ENCODE measurements around the gene FBN3.

Gene FBN3

DNA sequence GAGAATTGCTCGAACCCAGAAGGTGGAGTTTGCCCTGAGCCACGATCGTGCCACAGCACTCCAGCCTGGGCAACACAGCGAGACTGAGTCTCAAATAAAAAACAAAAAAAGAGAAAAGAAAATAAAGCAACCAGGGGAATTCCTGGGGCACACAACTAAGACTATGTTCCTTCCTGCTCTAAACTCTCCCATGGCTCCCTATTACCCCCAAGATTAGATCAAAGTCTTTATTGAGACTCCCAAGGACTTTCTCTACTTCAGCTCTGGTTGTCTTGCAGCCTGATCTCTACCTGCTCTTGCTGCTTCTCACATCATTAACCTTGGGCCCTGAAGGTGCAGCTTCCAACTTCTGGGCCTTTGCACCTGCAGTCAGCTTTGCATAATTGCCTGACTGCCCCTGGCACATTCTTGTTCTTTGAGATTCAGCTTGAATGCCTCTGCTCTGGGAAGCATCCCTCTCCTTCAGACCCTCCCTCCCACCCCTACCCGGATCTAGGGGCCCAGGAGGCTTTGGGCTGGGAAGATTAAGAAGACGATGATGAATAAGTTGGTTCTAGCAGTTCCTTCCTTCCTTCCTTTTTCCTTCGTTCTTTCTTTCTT is 42.9 kb upstream of the FBN3 start:
- no peak for TF ChIP-seq ZFP3 (tag by site-specific recombination; IDR thresholded peaks at IDR 0.05; ENCODE audit: low read depth)
- no peak for TF ChIP-seq ZNF473 (tag by site-specific recombination; IDR thresholded peaks at IDR 0.05)
- no peak for TF ChIP-seq ZNF112 (tag by site-specific recombination; IDR thresholded peaks at IDR 0.05)
- peak; percentile 44; the same call in 1 of the 2 replicates for TF ChIP-seq ZNF623 (tag by site-specific recombination; IDR thresholded peaks at IDR 0.05)
- no peak for TF ChIP-seq ZNF544 (tag by site-specific recombination; IDR thresholded peaks at IDR 0.05)
- no peak for TF ChIP-seq ZNF140 (tag by site-specific recombination; IDR thresholded peaks at IDR 0.05)
- TF ChIP-seq ZNF223 (tag by site-specific recombination; IDR thresholded peaks at IDR 0.05) = no peak
- TF ChIP-seq ZNF2 (tag by site-specific recombination; IDR thresholded peaks at IDR 0.05) = no peak
- TF ChIP-seq, protein P1, sequence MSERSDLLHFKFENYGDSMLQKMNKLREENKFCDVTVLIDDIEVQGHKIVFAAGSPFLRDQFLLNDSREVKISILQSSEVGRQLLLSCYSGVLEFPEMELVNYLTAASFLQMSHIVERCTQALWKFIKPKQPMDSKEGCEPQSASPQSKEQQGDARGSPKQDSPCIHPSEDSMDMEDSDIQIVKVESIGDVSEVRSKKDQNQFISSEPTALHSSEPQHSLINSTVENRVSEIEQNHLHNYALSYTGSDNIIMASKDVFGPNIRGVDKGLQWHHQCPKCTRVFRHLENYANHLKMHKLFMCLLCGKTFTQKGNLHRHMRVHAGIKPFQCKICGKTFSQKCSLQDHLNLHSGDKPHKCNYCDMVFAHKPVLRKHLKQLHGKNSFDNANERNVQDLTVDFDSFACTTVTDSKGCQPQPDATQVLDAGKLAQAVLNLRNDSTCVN (tag by site-specific recombination; optimal IDR thresholded peaks at IDR 0.05) = no peak
- TF ChIP-seq, protein P2, sequence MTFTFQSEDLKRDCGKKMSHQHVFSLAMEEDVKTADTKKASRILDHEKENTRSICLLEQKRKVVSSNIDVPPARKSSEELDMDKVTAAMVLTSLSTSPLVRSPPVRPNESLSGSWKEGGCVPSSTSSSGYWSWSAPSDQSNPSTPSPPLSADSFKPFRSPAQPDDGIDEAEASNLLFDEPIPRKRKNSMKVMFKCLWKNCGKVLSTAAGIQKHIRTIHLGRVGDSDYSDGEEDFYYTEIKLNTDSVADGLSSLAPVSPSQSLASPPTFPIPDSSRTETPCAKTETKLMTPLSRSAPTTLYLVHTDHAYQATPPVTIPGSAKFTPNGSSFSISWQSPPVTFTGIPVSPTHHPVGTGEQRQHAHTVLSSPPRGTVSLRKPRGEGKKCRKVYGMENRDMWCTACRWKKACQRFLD (tag by site-specific recombination; IDR thresholded peaks at IDR 0.05) = no peak
- no peak for TF ChIP-seq SCRT1 (tag by site-specific recombination; IDR thresholded peaks at IDR 0.05; ENCODE audit: borderline replicate concordance)
- peak; percentile 81 for TF ChIP-seq ZNF16 (tag by site-specific recombination; IDR thresholded peaks at IDR 0.05; ENCODE audit: low read depth)
- Histone ChIP-seq H3K4me3 (ENCODE audit: low read depth, low read length) (no peak overlapping the region), H3K4me1 (ENCODE audit: control insufficient read depth, insufficient read depth, low read length) (no peaks in the 10 kb centered on the region), H3K27ac (ENCODE audit: extremely low read depth, low read depth, low read length) (no peak overlapping the region), H3K36me3 (ENCODE audit: control insufficient read depth in 2 of 2, insufficient read depth in 1 of 2, low read length in 2 of 2) (no peaks in the 10 kb centered on the region), H3K9me3 (ENCODE audit: control insufficient read depth, insufficient read depth, low read depth, low read length) (no peaks in the 10 kb centered on the region)
- CTCF ChIA-PET = interaction anchor here (0.6 kb wide), 1 partner anchor 987 kb away, joined by 4 read pairs; no protein-coding TSS in a partner anchor
- POLR2A ChIA-PET = no interaction called here

DNA sequence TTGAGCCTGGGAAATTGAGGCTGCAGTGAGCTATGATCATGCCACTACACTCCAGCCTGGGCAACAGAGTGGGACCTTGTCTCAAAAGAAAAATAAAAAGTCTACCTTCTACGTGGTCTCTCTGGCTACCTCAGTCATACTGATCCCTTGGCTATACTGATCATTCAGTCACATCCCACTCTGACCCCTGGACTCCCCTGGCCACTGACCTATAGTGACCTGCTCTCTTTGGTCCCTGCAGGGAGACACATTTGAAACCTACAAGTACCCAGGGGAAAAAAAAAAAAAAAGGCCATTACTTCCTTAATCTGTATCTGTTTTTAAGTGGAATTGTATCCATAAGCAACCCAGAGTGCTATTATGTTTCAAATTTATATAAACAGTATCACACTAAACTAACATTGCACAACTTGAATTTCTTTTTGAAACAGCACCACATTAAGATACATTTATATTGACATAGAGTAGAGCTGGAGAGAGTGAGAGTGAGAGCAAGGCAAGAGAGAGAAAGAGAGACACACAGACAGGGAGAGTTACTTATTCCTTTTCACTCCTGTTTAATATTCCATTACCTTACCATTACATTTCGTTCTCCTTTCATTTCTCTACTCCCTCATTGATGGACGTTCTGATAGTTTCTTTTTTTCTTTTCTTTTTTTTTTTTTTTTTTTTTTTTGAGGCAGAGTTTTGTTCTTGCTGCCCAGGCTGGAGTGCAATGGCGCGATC is 36.1 kb upstream of the FBN3 start:
- no peak overlapping the region for H3K4me3 ChIP-seq (ENCODE audit: low read depth, low read length)
- H3K9me3 ChIP-seq (ENCODE audit: control insufficient read depth, insufficient read depth, low read depth, low read length) = no peaks in the 10 kb centered on the region
- no peaks in the 10 kb centered on the region for H3K4me1 ChIP-seq (ENCODE audit: control insufficient read depth, insufficient read depth, low read length)
- TF ChIP-seq, protein P3, sequence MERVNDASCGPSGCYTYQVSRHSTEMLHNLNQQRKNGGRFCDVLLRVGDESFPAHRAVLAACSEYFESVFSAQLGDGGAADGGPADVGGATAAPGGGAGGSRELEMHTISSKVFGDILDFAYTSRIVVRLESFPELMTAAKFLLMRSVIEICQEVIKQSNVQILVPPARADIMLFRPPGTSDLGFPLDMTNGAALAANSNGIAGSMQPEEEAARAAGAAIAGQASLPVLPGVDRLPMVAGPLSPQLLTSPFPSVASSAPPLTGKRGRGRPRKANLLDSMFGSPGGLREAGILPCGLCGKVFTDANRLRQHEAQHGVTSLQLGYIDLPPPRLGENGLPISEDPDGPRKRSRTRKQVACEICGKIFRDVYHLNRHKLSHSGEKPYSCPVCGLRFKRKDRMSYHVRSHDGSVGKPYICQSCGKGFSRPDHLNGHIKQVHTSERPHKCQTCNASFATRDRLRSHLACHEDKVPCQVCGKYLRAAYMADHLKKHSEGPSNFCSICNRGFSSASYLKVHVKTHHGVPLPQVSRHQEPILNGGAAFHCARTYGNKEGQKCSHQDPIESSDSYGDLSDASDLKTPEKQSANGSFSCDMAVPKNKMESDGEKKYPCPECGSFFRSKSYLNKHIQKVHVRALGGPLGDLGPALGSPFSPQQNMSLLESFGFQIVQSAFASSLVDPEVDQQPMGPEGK (tag by site-specific recombination; IDR thresholded peaks at IDR 0.05) = no peak
- TF ChIP-seq SCRT1 (tag by site-specific recombination; IDR thresholded peaks at IDR 0.05; ENCODE audit: borderline replicate concordance) = no peak
- no peak for TF ChIP-seq ZNF302 (tag by site-specific recombination; IDR thresholded peaks at IDR 0.05; ENCODE audit: low read depth)
- no peak for TF ChIP-seq ZBTB48 (tag by site-specific recombination; IDR thresholded peaks at IDR 0.05)
- TF ChIP-seq ZNF664 (tag by site-specific recombination; IDR thresholded peaks at IDR 0.05) = no peak
- no peak for TF ChIP-seq HOXD13 (CRISPR knock-in tag; IDR thresholded peaks at IDR 0.05; ENCODE audit: borderline replicate concordance)
- TF ChIP-seq ZNF423 (tag by site-specific recombination; IDR thresholded peaks at IDR 0.05) = no peak
- TF ChIP-seq ZNF394 (tag by site-specific recombination; IDR thresholded peaks at IDR 0.05; ENCODE audit: borderline replicate concordance) = no peak
- no peak for TF ChIP-seq YY2 (tag by site-specific recombination; IDR thresholded peaks at IDR 0.05)
- TF ChIP-seq ZNF837 (tag by site-specific recombination; IDR thresholded peaks at IDR 0.05) = no peak
- no peak for TF ChIP-seq ZNF292 (tag by site-specific recombination; IDR thresholded peaks at IDR 0.05; ENCODE audit: borderline replicate concordance, low read depth)
- no peak for TF ChIP-seq ZNF548 (tag by site-specific recombination; IDR thresholded peaks at IDR 0.05)
- TF ChIP-seq, protein P4, sequence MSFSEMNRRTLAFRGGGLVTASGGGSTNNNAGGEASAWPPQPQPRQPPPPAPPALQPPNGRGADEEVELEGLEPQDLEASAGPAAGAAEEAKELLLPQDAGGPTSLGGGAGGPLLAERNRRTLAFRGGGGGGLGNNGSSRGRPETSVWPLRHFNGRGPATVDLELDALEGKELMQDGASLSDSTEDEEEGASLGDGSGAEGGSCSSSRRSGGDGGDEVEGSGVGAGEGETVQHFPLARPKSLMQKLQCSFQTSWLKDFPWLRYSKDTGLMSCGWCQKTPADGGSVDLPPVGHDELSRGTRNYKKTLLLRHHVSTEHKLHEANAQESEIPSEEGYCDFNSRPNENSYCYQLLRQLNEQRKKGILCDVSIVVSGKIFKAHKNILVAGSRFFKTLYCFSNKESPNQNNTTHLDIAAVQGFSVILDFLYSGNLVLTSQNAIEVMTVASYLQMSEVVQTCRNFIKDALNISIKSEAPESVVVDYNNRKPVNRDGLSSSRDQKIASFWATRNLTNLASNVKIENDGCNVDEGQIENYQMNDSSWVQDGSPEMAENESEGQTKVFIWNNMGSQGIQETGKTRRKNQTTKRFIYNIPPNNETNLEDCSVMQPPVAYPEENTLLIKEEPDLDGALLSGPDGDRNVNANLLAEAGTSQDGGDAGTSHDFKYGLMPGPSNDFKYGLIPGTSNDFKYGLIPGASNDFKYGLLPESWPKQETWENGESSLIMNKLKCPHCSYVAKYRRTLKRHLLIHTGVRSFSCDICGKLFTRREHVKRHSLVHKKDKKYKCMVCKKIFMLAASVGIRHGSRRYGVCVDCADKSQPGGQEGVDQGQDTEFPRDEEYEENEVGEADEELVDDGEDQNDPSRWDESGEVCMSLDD (tag by site-specific recombination; IDR thresholded peaks at IDR 0.05) = no peak
- peak; percentile 75 for TF ChIP-seq PRDM1 (tag by site-specific recombination; IDR thresholded peaks at IDR 0.05)
- no peak for TF ChIP-seq ZBTB20 (tag by site-specific recombination; IDR thresholded peaks at IDR 0.05)
- TF ChIP-seq ZNF146 (tag by site-specific recombination; IDR thresholded peaks at IDR 0.05) = peak; percentile 79
- CTCF ChIA-PET = no interaction called here
- POLR2A ChIA-PET = interaction anchor here (0.7 kb wide), 1 partner anchor 265 kb away, joined by 7 read pairs; the partner anchor contains the start of gene SNAPC2
- H3K27ac ChIP-seq (ENCODE audit: extremely low read depth, low read depth, low read length) = no peak overlapping the region
- no peaks in the 10 kb centered on the region for H3K36me3 ChIP-seq (ENCODE audit: control insufficient read depth in 2 of 2, insufficient read depth in 1 of 2, low read length in 2 of 2)

Measured in HEK293 (cell line).